Measurements from ENCODE around the gene DUSP14.
"Not testable (repeated sequence)": the region's sequence is repeated elsewhere in the genome, so short reads cannot be mapped to it uniquely, and the experiment has no call there.

Gene DUSP14

GRCh38 chr17:37489197-37490001 lies at the start of gene DUSP14:
TSS of gene DUSP14 (plus strand) at chr17:37489891. CDS start at chr17:37512273, 22,382 bp downstream.
- peaks cover 16% of the 10 kb centered on the region for H3K36me3 Mint-ChIP-seq (ENCODE audit: insufficient read depth)
- H3K9me3 Mint-ChIP-seq = no peaks in the 10 kb centered on the region
- ATAC-seq (replicated peaks; ENCODE audit: extremely low read depth, poor library complexity, severe bottlenecking) = peak; percentile 84
- DNase-seq (ENCODE audit: low spot score in 2 of 2) = peak; percentile 57 to 68
- H3K27me3 Mint-ChIP-seq = no peaks in the 10 kb centered on the region
- peak within 1 kb of the TSS; percentile 93 for H3K4me3 Mint-ChIP-seq
- H3K4me1 Mint-ChIP-seq = peaks cover 14% of the 10 kb centered on the region
- H3K27ac Mint-ChIP-seq (ENCODE audit: low read depth) = peak within 1 kb of the TSS; percentile 85

- H3K4me1 Mint-ChIP-seq = no peaks in the 10 kb centered on the region
- peaks cover 50% of the 10 kb centered on the region for H3K36me3 Mint-ChIP-seq (ENCODE audit: insufficient read depth)
- DNase-seq (ENCODE audit: low spot score in 2 of 2) = no peak
- H3K4me3 Mint-ChIP-seq = no peak overlapping the region
- no peaks in the 10 kb centered on the region for H3K27me3 Mint-ChIP-seq
- H3K9me3 Mint-ChIP-seq = no peaks in the 10 kb centered on the region
- ATAC-seq (replicated peaks; ENCODE audit: extremely low read depth, poor library complexity, severe bottlenecking) = no peak
- peak overlapping the region; percentile 22 for H3K27ac Mint-ChIP-seq (ENCODE audit: low read depth)
Observed at GRCh38 chr17:37440424-37440823, 49.3 kb upstream of the DUSP14 start.

GRCh38 chr17:37441369-37442014 lies 48.2 kb upstream of the DUSP14 start:
- not testable (repeated sequence) for H3K4me3 Mint-ChIP-seq; H3K9me3 Mint-ChIP-seq; ATAC-seq (replicated peaks; ENCODE audit: extremely low read depth, poor library complexity, severe bottlenecking); H3K4me1 Mint-ChIP-seq; H3K27ac Mint-ChIP-seq (ENCODE audit: low read depth); DNase-seq (ENCODE audit: low spot score in 2 of 2); H3K27me3 Mint-ChIP-seq
- H3K36me3 Mint-ChIP-seq (ENCODE audit: insufficient read depth) = peaks cover 53% of the 10 kb centered on the region

- DNase-seq (ENCODE audit: low spot score in 2 of 2) (no peak), ATAC-seq (replicated peaks; ENCODE audit: extremely low read depth, poor library complexity, severe bottlenecking) (no peak)
- no peak overlapping the region for H3K27ac Mint-ChIP-seq (ENCODE audit: low read depth)
- no peaks in the 10 kb centered on the region for H3K9me3 Mint-ChIP-seq
- H3K4me3 Mint-ChIP-seq = no peak overlapping the region
- H3K36me3 Mint-ChIP-seq (ENCODE audit: insufficient read depth) = peaks cover 47% of the 10 kb centered on the region
- no peaks in the 10 kb centered on the region for H3K27me3 Mint-ChIP-seq
- H3K4me1 Mint-ChIP-seq = no peaks in the 10 kb centered on the region
Observed at GRCh38 chr17:37446027-37446426, 43.7 kb upstream of the DUSP14 start.

GRCh38 chr17:37447641-37448040 lies 42.0 kb upstream of the DUSP14 start:
- no peaks in the 10 kb centered on the region for H3K4me1 Mint-ChIP-seq
- no peak overlapping the region for H3K4me3 Mint-ChIP-seq
- H3K27ac Mint-ChIP-seq (ENCODE audit: low read depth) = no peak overlapping the region
- peaks cover 34% of the 10 kb centered on the region for H3K36me3 Mint-ChIP-seq (ENCODE audit: insufficient read depth)
- DNase-seq (ENCODE audit: low spot score in 2 of 2) = no peak
- H3K9me3 Mint-ChIP-seq = no peaks in the 10 kb centered on the region
- ATAC-seq (replicated peaks; ENCODE audit: extremely low read depth, poor library complexity, severe bottlenecking) = no peak
- H3K27me3 Mint-ChIP-seq = no peaks in the 10 kb centered on the region

- no peak overlapping the region for H3K27ac Mint-ChIP-seq (ENCODE audit: low read depth)
- no peaks in the 10 kb centered on the region for H3K9me3 Mint-ChIP-seq
- peaks cover 28% of the 10 kb centered on the region for H3K36me3 Mint-ChIP-seq (ENCODE audit: insufficient read depth)
- DNase-seq (ENCODE audit: low spot score in 2 of 2) = no peak
- no peaks in the 10 kb centered on the region for H3K4me1 Mint-ChIP-seq
- ATAC-seq (replicated peaks; ENCODE audit: extremely low read depth, poor library complexity, severe bottlenecking) = no peak
- H3K27me3 Mint-ChIP-seq = no peaks in the 10 kb centered on the region
- no peak overlapping the region for H3K4me3 Mint-ChIP-seq
Observed at GRCh38 chr17:37450112-37450511, 39.6 kb upstream of the DUSP14 start.

GRCh38 chr17:37457801-37458200 lies 31.9 kb upstream of the DUSP14 start:
- not testable (repeated sequence) for ATAC-seq (replicated peaks; ENCODE audit: extremely low read depth, poor library complexity, severe bottlenecking); DNase-seq (ENCODE audit: low spot score in 2 of 2); H3K27ac Mint-ChIP-seq (ENCODE audit: low read depth); H3K9me3 Mint-ChIP-seq; H3K4me1 Mint-ChIP-seq; H3K27me3 Mint-ChIP-seq; H3K36me3 Mint-ChIP-seq (ENCODE audit: insufficient read depth); H3K4me3 Mint-ChIP-seq

- H3K27ac Mint-ChIP-seq (ENCODE audit: low read depth) = no peak overlapping the region
Observed at GRCh38 chr17:37458805-37459204, 30.9 kb upstream of the DUSP14 start.

GRCh38 chr17:37461668-37462067 lies 28.0 kb upstream of the DUSP14 start:
- ATAC-seq (replicated peaks; ENCODE audit: extremely low read depth, poor library complexity, severe bottlenecking) (no peak), DNase-seq (ENCODE audit: low spot score in 2 of 2) (no peak)
- no peaks in the 10 kb centered on the region for H3K9me3 Mint-ChIP-seq
- no peak overlapping the region for H3K27ac Mint-ChIP-seq (ENCODE audit: low read depth)
- peaks cover 14% of the 10 kb centered on the region for H3K36me3 Mint-ChIP-seq (ENCODE audit: insufficient read depth)
- H3K27me3 Mint-ChIP-seq = no peaks in the 10 kb centered on the region
- no peaks in the 10 kb centered on the region for H3K4me1 Mint-ChIP-seq
- no peak overlapping the region for H3K4me3 Mint-ChIP-seq

More at GRCh38 chr17:37458805-37459204, 30.9 kb upstream of the DUSP14 start:
- no peaks in the 10 kb centered on the region for H3K4me1 Mint-ChIP-seq
- no peaks in the 10 kb centered on the region for H3K9me3 Mint-ChIP-seq
- H3K27me3 Mint-ChIP-seq = no peaks in the 10 kb centered on the region
- DNase-seq (ENCODE audit: low spot score in 2 of 2) (no peak), ATAC-seq (replicated peaks; ENCODE audit: extremely low read depth, poor library complexity, severe bottlenecking) (no peak)
- H3K36me3 Mint-ChIP-seq (ENCODE audit: insufficient read depth) = peaks cover 4% of the 10 kb centered on the region
- H3K4me3 Mint-ChIP-seq = no peak overlapping the region

- H3K4me3 Mint-ChIP-seq = no peak overlapping the region
- no peaks in the 10 kb centered on the region for H3K27me3 Mint-ChIP-seq
- H3K36me3 Mint-ChIP-seq (ENCODE audit: insufficient read depth) = peaks cover 16% of the 10 kb centered on the region
- no peaks in the 10 kb centered on the region for H3K9me3 Mint-ChIP-seq
- H3K27ac Mint-ChIP-seq (ENCODE audit: low read depth) = no peak overlapping the region
- DNase-seq (ENCODE audit: low spot score in 2 of 2) = no peak
- no peaks in the 10 kb centered on the region for H3K4me1 Mint-ChIP-seq
- ATAC-seq (replicated peaks; ENCODE audit: extremely low read depth, poor library complexity, severe bottlenecking) = no peak
Observed at GRCh38 chr17:37462492-37462891, 27.2 kb upstream of the DUSP14 start.

- no peak overlapping the region for H3K27ac Mint-ChIP-seq (ENCODE audit: low read depth)
Observed at GRCh38 chr17:37463039-37463438, 26.7 kb upstream of the DUSP14 start.

GRCh38 chr17:37465069-37465616 lies 24.5 kb upstream of the DUSP14 start:
- Mint-ChIP-seq H3K36me3 (ENCODE audit: insufficient read depth) (peaks cover 26% of the 10 kb centered on the region), H3K4me3 (no peak overlapping the region), H3K27ac (ENCODE audit: low read depth) (no peak overlapping the region), H3K4me1 (no peaks in the 10 kb centered on the region), H3K27me3 (no peaks in the 10 kb centered on the region), H3K9me3 (no peaks in the 10 kb centered on the region)
- no peak for ATAC-seq (replicated peaks; ENCODE audit: extremely low read depth, poor library complexity, severe bottlenecking)
- no peak for DNase-seq (ENCODE audit: low spot score in 2 of 2)

More at GRCh38 chr17:37463039-37463438, 26.7 kb upstream of the DUSP14 start:
- Mint-ChIP-seq H3K36me3 (ENCODE audit: insufficient read depth) (peaks cover 20% of the 10 kb centered on the region), H3K9me3 (no peaks in the 10 kb centered on the region), H3K4me3 (no peak overlapping the region), H3K27me3 (no peaks in the 10 kb centered on the region), H3K4me1 (no peaks in the 10 kb centered on the region)
- DNase-seq (ENCODE audit: low spot score in 2 of 2) (no peak), ATAC-seq (replicated peaks; ENCODE audit: extremely low read depth, poor library complexity, severe bottlenecking) (no peak)

GRCh38 chr17:37466471-37466870 lies 23.2 kb upstream of the DUSP14 start:
- DNase-seq (ENCODE audit: low spot score in 2 of 2) = no peak
- ATAC-seq (replicated peaks; ENCODE audit: extremely low read depth, poor library complexity, severe bottlenecking) = no peak
- Mint-ChIP-seq H3K36me3 (ENCODE audit: insufficient read depth) (peaks cover 36% of the 10 kb centered on the region), H3K27me3 (no peaks in the 10 kb centered on the region), H3K27ac (ENCODE audit: low read depth) (no peak overlapping the region), H3K4me1 (no peaks in the 10 kb centered on the region), H3K9me3 (no peaks in the 10 kb centered on the region), H3K4me3 (no peak overlapping the region)
